ENCODE results near the gene GPN2. TPM values are rescaled to one million over a fixed set of nuclear protein-coding genes. Genes with fewer than 3 reads are reported as not detected.

GPN2 gene
- total RNA-seq, 1 donor from 2014 or later: 43.1 TPM

DNA sequence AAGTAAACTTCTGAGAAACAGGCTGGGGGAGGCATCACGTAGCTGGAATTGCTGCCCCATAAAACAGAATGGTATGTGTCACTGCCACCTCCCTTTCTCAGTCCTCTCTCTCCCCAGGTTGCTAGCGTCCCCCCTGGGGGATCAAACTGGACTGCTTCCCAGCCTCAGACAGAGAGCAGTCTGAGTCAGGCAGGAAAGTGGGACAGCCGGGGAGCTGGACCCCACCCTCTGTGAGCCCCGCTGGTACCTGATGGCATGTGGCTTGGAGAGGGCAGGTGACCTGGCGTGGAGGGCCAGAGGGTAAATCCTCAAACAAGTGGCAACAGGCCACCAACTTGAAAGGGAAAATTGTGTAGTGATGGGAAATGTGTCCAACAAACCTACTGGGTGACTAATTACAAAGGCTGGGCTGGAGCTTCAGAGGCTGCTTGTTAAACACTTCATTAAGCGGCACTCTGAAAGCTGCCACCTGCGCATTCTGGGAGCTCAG is 28.1 kb downstream of the GPN2 start:
- no peak overlapping the region for H3K4me3 Mint-ChIP-seq (ENCODE audit: low read depth)
- DNase-seq (ENCODE audit: low spot score): no peak
- intact Hi-C loops (cut with micrococcal nuclease): loop anchor here (5.0 kb wide), 1 partner anchor 260 kb away; no protein-coding TSS in a partner anchor
- H3K27ac Mint-ChIP-seq: peak overlapping the region; percentile 5
- H3K9me3 Mint-ChIP-seq: no peaks in the 10 kb centered on the region
- no peaks in the 10 kb centered on the region for H3K27me3 Mint-ChIP-seq (ENCODE audit: low read depth)
- peaks cover 2% of the 10 kb centered on the region for H3K36me3 Mint-ChIP-seq (ENCODE audit: low read depth)
- H3K4me1 Mint-ChIP-seq (ENCODE audit: low read depth): peaks cover 20% of the 10 kb centered on the region

DNA sequence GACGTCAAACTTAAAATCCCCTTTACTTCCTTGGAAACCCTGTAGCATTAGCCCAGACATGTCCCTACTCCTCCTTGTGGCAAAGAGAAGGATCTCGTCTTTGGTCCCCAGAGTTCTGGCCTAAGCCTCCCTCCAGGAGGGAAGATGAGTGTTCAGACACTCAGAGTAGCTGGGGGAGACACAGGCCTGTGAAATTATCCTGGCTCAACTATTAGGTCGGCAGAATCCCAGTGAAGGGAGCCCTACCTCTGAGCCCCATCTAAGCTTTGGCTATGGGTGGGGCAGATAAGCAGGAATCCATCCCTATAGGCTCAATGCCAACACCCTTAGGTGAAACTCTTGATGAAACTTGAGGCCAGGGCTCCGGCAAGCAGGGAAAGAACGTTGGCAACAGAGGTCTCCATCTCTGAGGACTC is 28.8 kb downstream of the GPN2 start:
- intact Hi-C loops (cut with micrococcal nuclease): loop anchor here (5.0 kb wide), 1 partner anchor 259 kb away; no protein-coding TSS in a partner anchor
- Mint-ChIP-seq H3K27ac (peak overlapping the region; percentile 28), H3K4me1 (ENCODE audit: low read depth) (peaks cover 20% of the 10 kb centered on the region), H3K27me3 (ENCODE audit: low read depth) (no peaks in the 10 kb centered on the region), H3K9me3 (no peaks in the 10 kb centered on the region), H3K36me3 (ENCODE audit: low read depth) (peaks cover 6% of the 10 kb centered on the region), H3K4me3 (ENCODE audit: low read depth) (no peak overlapping the region)
- no peak for DNase-seq (ENCODE audit: low spot score)

DNA sequence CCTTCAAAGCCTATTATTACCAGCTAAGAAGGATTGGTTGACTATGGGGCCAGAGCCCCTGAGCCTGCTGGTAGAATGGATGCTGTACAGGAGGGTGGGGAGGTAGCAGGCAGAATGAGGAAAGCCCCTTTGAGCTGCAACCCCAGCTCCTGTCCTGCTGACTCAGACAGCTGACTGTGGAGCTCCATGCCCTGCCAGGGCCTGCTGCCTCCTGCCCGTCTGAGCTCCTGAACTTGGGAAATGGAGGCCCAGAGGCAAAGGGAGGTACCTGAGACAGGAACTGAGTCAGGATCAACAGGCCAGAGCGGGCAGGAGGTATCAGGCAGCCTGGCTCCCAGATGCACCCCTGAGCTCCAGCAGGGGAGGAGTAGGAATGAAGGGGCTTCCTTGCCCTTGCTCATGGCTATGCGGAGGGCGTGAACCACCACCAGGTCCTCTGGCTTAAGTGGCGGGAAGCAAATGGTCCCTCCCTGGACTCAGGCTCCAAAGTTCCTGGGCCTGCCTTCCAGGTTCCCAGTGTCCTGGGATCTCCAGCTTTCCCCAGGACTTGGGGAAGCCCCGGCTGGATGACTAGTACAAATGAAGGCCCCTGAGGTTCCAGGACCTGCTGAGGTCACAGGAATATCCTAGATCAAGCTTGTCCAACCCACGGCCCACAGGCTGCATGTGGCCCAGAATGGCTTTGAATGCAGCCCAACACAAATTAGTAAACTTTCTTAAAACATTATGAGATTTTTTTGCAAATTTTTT is 31.0 kb downstream of the GPN2 start:
- H3K9me3 Mint-ChIP-seq: no peaks in the 10 kb centered on the region
- H3K27me3 Mint-ChIP-seq (ENCODE audit: low read depth): no peaks in the 10 kb centered on the region
- H3K4me3 Mint-ChIP-seq (ENCODE audit: low read depth): no peak overlapping the region
- H3K36me3 Mint-ChIP-seq (ENCODE audit: low read depth): peaks cover 26% of the 10 kb centered on the region
- H3K4me1 Mint-ChIP-seq (ENCODE audit: low read depth): peaks cover 14% of the 10 kb centered on the region
- intact Hi-C loops (cut with micrococcal nuclease): no loop called here
- H3K27ac Mint-ChIP-seq: no peak overlapping the region
- no peak for DNase-seq (ENCODE audit: low spot score)

DNA sequence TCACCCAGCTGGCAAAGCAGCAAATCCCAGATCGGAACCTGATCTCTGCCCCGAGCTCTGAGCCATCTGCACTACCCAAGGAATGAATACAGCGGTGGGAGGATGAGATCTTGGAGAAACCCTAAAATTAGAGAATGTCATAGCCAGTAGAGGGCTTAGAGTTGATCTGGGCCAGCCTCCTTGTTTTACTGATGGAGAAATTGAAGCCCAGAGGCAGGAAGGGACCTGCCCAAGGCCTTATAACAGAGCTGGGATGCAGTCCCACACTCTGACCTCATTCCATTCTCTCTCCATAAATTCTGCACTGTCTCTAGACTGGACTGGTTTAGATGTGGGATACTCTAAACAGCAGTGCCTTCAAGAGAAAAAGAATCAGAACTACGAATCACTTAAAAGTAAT is 31.9 kb downstream of the GPN2 start:
- no peaks in the 10 kb centered on the region for H3K27me3 Mint-ChIP-seq (ENCODE audit: low read depth)
- intact Hi-C loops (cut with micrococcal nuclease): no loop called here

DNA sequence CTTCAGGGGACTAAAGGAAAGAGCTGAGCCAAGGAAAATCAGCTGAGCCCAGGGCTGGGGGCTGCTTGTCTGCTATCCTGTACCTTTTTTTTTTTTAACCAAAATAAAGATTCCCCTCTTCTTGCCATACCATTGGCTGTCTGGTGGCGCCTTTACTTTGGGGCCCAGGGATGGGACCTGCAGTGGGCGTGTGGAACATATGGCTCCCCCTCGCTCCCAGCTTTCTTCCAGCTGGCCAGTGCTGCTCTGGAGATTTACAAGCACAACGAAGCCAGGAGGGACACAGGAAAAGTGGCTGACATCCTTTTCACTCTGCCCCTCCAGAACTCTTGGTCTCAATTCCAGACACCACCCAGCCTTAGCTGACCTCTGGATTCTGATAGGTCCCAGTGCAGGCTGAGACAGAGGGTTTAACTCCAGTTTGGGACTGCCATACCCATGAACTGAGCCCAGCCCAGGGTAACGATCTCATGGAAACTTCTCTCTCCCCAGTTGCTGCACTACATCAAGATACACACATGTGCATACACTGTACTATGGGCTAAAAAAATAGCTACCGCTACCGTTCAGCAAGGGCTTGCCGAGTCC is 32.5 kb downstream of the GPN2 start:
- intact Hi-C loops (cut with micrococcal nuclease): no loop called here
- H3K27ac Mint-ChIP-seq: no peak overlapping the region
- no peak for DNase-seq (ENCODE audit: low spot score)
- peaks cover 6% of the 10 kb centered on the region for H3K4me1 Mint-ChIP-seq (ENCODE audit: low read depth)
- H3K27me3 Mint-ChIP-seq (ENCODE audit: low read depth): no peaks in the 10 kb centered on the region
- H3K4me3 Mint-ChIP-seq (ENCODE audit: low read depth): no peak overlapping the region
- H3K36me3 Mint-ChIP-seq (ENCODE audit: low read depth): peaks cover 39% of the 10 kb centered on the region
- H3K9me3 Mint-ChIP-seq: no peaks in the 10 kb centered on the region

More for the DNA sequence above, 31.9 kb downstream of the GPN2 start:
- H3K9me3 Mint-ChIP-seq: no peaks in the 10 kb centered on the region
- H3K4me1 Mint-ChIP-seq (ENCODE audit: low read depth): peaks cover 12% of the 10 kb centered on the region
- DNase-seq (ENCODE audit: low spot score): no peak
- H3K4me3 Mint-ChIP-seq (ENCODE audit: low read depth): no peak overlapping the region
- no peak overlapping the region for H3K27ac Mint-ChIP-seq
- peaks cover 33% of the 10 kb centered on the region for H3K36me3 Mint-ChIP-seq (ENCODE audit: low read depth)

DNA sequence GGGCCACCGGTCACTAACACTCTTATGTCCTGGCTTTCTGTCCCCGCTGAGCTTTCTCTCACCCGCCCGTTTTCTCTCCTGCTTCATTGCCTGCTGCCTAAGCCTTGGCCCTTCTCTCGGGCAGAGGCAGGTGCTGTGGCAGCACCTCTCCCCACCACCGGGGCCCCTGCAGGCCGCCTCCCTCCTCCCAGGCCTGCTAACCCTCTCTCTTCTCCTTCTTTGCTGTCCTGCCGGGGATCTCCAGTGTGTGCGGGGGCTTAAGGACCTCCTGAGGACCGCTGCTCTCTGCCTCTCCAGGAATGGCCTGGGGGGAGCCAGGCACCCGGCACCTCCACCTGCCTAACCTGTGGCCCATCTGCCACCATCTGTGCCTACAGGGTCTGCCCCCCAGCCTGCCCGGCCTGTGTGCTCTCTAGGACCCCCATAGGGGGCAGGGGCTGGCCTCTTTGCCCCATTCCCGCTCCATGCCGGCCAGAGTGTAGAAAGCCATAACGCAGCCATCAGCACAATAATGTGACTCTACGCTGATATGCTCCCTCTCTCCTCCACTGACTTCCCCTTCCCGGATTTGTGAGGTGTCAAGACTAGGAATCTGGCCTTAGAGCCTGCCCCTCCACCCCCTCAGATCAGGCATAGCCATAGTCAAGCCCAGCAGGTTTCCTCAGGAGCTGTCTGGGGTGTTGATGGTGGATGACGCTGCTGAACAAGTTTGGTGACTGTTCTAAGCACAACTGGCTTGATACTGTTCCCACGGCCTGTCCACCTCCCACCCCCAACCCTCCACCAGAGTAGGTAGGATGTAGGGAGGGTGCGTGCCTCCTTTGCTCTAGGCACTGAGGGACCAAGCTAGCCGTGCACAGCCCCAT is 33.2 kb downstream of the GPN2 start:
- Mint-ChIP-seq H3K4me3 (ENCODE audit: low read depth) (no peak overlapping the region), H3K4me1 (ENCODE audit: low read depth) (no peaks in the 10 kb centered on the region), H3K27ac (no peak overlapping the region), H3K9me3 (no peaks in the 10 kb centered on the region), H3K27me3 (ENCODE audit: low read depth) (no peaks in the 10 kb centered on the region), H3K36me3 (ENCODE audit: low read depth) (peaks cover 46% of the 10 kb centered on the region)
- no peak for DNase-seq (ENCODE audit: low spot score)
- intact Hi-C loops (cut with micrococcal nuclease): no loop called here

DNA sequence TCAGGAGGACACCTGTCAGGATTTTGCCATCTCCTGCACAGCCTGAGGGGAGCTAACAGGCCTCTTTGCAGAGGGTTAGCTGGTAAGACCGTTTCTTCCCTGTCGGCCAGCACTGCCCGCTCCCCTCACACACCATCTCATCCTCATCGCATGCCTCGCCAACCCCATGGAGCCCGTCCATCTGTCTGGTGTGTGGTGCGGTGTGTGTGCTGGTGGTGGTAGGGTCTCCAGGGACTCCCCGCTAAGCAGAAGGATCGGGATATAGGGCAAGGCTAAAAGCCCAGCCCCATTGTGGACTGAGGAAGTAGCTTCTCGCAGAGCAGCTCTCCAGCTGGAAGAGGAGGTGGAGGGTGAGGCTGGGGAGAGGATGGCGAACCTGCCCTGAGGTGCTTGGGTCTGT is 33.9 kb downstream of the GPN2 start:
- Mint-ChIP-seq H3K27ac (no peak overlapping the region), H3K36me3 (ENCODE audit: low read depth) (peaks cover 52% of the 10 kb centered on the region), H3K4me1 (ENCODE audit: low read depth) (no peaks in the 10 kb centered on the region), H3K9me3 (no peaks in the 10 kb centered on the region), H3K4me3 (ENCODE audit: low read depth) (no peak overlapping the region), H3K27me3 (ENCODE audit: low read depth) (no peaks in the 10 kb centered on the region)
- no peak for DNase-seq (ENCODE audit: low spot score)
- intact Hi-C loops (cut with micrococcal nuclease): no loop called here

DNA sequence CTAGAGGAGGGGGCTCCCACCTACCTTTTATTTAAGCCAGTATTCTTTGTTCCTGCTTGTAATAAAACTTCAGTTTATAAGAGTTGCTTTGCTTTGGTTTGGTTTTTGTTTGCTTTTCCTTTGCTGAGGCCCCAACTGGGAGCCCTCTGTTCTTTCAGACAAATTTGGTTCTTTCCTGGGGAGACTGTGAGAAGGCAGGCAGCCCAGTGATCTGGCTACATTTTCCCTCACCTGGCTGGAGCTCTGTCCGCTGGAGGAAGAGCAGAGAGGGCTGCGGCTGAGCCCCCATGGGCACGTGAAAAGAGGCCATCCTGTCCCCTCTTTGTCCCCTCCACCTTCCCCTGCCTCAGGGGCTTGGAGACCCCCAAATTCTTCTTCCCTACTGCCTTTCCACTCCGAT is 34.4 kb downstream of the GPN2 start:
- DNase-seq (ENCODE audit: low spot score): no peak
- Mint-ChIP-seq H3K27me3 (ENCODE audit: low read depth) (no peaks in the 10 kb centered on the region), H3K9me3 (no peaks in the 10 kb centered on the region), H3K4me1 (ENCODE audit: low read depth) (no peaks in the 10 kb centered on the region), H3K36me3 (ENCODE audit: low read depth) (peaks cover 56% of the 10 kb centered on the region), H3K4me3 (ENCODE audit: low read depth) (no peak overlapping the region), H3K27ac (no peak overlapping the region)
- intact Hi-C loops (cut with micrococcal nuclease): no loop called here

DNA sequence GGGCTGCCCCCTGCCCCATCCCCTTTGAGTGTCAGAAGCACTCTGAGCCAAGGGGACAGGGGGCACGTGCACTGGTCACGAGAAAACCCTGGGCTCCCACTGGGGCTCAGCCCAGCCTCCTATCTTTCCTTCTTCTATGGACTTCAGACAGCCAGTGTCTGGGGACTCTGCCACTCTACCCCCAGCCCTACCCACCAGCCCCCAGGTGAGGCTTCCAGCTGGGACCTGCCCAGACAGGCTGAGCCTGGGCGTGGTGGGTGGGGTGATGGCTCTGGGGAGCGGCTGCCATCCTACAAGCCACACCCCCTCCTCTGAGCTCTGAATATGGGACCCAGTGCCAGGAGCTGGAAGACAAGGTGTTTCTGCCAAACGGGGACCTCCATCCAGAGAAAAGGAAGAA is 35.2 kb downstream of the GPN2 start:
- intact Hi-C loops (cut with micrococcal nuclease): no loop called here
- no peak for DNase-seq (ENCODE audit: low spot score)
- no peaks in the 10 kb centered on the region for H3K4me1 Mint-ChIP-seq (ENCODE audit: low read depth)
- H3K27me3 Mint-ChIP-seq (ENCODE audit: low read depth): no peaks in the 10 kb centered on the region
- no peak overlapping the region for H3K4me3 Mint-ChIP-seq (ENCODE audit: low read depth)
- no peak overlapping the region for H3K27ac Mint-ChIP-seq
- H3K9me3 Mint-ChIP-seq: no peaks in the 10 kb centered on the region
- peaks cover 62% of the 10 kb centered on the region for H3K36me3 Mint-ChIP-seq (ENCODE audit: low read depth)

DNA sequence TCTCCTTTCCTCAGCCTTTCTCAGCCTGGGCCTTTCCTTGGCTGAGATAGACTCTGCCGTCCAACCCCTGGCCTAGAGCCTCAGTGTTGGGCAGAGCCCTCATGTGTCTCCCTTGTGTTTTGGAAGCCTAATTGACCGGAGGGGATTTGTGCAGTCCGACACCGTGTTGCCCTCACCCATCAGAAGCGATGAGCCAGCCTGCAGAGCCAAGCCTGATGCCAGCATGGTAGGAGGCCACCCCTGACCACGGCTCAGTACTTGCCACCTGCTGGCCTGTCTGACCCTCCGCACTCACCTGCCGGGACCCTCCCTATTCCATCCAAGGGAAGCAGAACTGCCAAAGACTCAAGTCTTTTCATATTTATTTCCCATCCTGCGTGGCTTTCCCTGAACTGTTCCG is 36.5 kb downstream of the GPN2 start:
- no peaks in the 10 kb centered on the region for H3K27me3 Mint-ChIP-seq (ENCODE audit: low read depth)
- no peak for DNase-seq (ENCODE audit: low spot score)
- intact Hi-C loops (cut with micrococcal nuclease): loop anchor here (1.0 kb wide), 1 partner anchor 25 kb away; no protein-coding TSS in a partner anchor
- H3K4me1 Mint-ChIP-seq (ENCODE audit: low read depth): no peaks in the 10 kb centered on the region
- peaks cover 73% of the 10 kb centered on the region for H3K36me3 Mint-ChIP-seq (ENCODE audit: low read depth)
- no peak overlapping the region for H3K4me3 Mint-ChIP-seq (ENCODE audit: low read depth)
- H3K9me3 Mint-ChIP-seq: no peaks in the 10 kb centered on the region
- H3K27ac Mint-ChIP-seq: no peak overlapping the region

DNA sequence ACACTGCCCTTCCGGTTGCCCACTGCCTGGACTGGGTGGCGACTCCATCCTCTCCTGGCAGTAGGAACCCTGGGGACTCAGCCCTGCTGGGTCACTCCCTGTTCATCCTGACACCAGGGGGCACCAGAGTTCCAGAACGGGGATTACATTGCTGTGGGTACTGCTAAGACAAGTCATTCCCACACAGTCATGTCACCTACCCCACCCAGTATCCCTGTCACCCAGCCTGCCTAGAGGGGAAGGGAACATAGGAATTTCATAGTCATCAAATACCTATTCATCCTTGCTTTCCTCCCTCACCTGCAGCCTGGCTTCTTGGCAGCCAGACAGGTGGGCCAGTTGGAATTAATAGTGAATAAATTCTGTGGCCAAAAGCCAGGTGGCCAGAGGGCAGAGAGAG is 36.9 kb downstream of the GPN2 start:
- peak; percentile 53 for DNase-seq (ENCODE audit: low spot score)
- H3K36me3 Mint-ChIP-seq (ENCODE audit: low read depth): peaks cover 77% of the 10 kb centered on the region
- no peak overlapping the region for H3K27ac Mint-ChIP-seq
- no peaks in the 10 kb centered on the region for H3K27me3 Mint-ChIP-seq (ENCODE audit: low read depth)
- no peaks in the 10 kb centered on the region for H3K4me1 Mint-ChIP-seq (ENCODE audit: low read depth)
- H3K4me3 Mint-ChIP-seq (ENCODE audit: low read depth): no peak overlapping the region
- H3K9me3 Mint-ChIP-seq: no peaks in the 10 kb centered on the region
- intact Hi-C loops (cut with micrococcal nuclease): loop anchor here (1.0 kb wide), 1 partner anchor 25 kb away; no protein-coding TSS in a partner anchor

DNA sequence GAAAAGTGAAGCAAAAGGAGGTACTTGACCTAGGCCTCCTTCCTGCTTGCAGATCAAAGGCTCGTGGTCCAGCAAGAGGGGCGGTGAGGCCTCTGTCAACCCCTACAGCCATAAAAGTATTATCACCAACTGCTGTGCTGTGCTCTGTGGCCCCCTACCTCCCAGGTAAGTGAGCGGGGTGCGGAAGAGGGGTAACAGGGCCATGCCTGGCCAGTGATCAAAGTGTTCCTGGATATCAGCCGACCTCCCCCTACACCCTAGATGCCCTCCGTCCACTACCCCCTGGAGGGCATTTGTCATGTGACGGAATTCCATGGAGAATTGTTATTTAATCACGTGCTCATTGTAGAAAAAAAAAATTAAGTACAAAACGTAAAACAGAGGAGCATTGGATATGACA is 37.4 kb downstream of the GPN2 start:
- intact Hi-C loops (cut with micrococcal nuclease): loop anchor here (1.0 kb wide), 1 partner anchor 26 kb away; no protein-coding TSS in a partner anchor
- no peak overlapping the region for H3K27ac Mint-ChIP-seq
- H3K27me3 Mint-ChIP-seq (ENCODE audit: low read depth): no peaks in the 10 kb centered on the region

More for the DNA sequence above, 37.4 kb downstream of the GPN2 start:
- Mint-ChIP-seq H3K4me3 (ENCODE audit: low read depth) (no peak overlapping the region), H3K36me3 (ENCODE audit: low read depth) (peaks cover 79% of the 10 kb centered on the region), H3K4me1 (ENCODE audit: low read depth) (no peaks in the 10 kb centered on the region), H3K9me3 (no peaks in the 10 kb centered on the region)
- DNase-seq (ENCODE audit: low spot score): no peak
